SKM-1 treated with dmso at 0.1 percent for 144 hours (cell line): Measurements from ENCODE around the gene DDX54.

Experiments used
- DNase-seq: peaks from one replicate; lab custom pipeline; 2025; ENCODE audit not compliant: unreplicated experiment; lab: John Stamatoyannopoulos, UW

DDX54 gene

GRCh38 chr12:113191227-113191626 lies 5.9 kb upstream of the DDX54 start:
- DNase-seq: no peak

GRCh38 chr12:113190761-113191160 lies 5.5 kb upstream of the DDX54 start:
- no peak for DNase-seq

- DNase-seq: no peak
Observed at GRCh38 chr12:113189361-113189760, 4.1 kb upstream of the DDX54 start.

- no peak for DNase-seq
Observed at GRCh38 chr12:113186666-113187325, 1.5 kb upstream of the DDX54 start.

GRCh38 chr12:113186033-113186365 lies 721 bp upstream of the DDX54 start:
- no peak for DNase-seq

GRCh38 chr12:113184900-113185179 lies 438 bp downstream of the DDX54 start:
- peak; percentile 62 for DNase-seq

- no peak for DNase-seq
Observed at GRCh38 chr12:113184098-113184899, 979 bp downstream of the DDX54 start.

GRCh38 chr12:113183030-113183589 lies 2.2 kb downstream of the DDX54 start:
- no peak for DNase-seq

- no peak for DNase-seq
Observed at GRCh38 chr12:113181975-113182374, 3.3 kb downstream of the DDX54 start.

GRCh38 chr12:113180333-113180732 lies 4.9 kb downstream of the DDX54 start:
- no peak for DNase-seq

GRCh38 chr12:113179023-113179422 lies 6.3 kb downstream of the DDX54 start:
- no peak for DNase-seq

- DNase-seq: peak; percentile 8
Observed at GRCh38 chr12:113174461-113175384, 10.6 kb downstream of the DDX54 start.

GRCh38 chr12:113173081-113173698 lies 12.1 kb downstream of the DDX54 start:
- no peak for DNase-seq

GRCh38 chr12:113172185-113172584 lies 13.1 kb downstream of the DDX54 start:
- DNase-seq: no peak

GRCh38 chr12:113171543-113171942 lies 13.7 kb downstream of the DDX54 start:
- no peak for DNase-seq

- DNase-seq: no peak
Observed at GRCh38 chr12:113170926-113171325, 14.4 kb downstream of the DDX54 start.

GRCh38 chr12:113170457-113170856 lies 14.8 kb downstream of the DDX54 start:
- no peak for DNase-seq

GRCh38 chr12:113169697-113170096 lies 15.6 kb downstream of the DDX54 start:
- DNase-seq: no peak

- DNase-seq: no peak
Observed at GRCh38 chr12:113167868-113168267, 17.4 kb downstream of the DDX54 start.

- DNase-seq: no peak
Observed at GRCh38 chr12:113165521-113166450, 19.5 kb downstream of the DDX54 start.
